ENCODE data around the gene DIMT1. TPM values are rescaled to one million over a fixed set of nuclear protein-coding genes. Genes with fewer than 3 reads are reported as not detected.

Gene DIMT1
- polyA plus RNA-seq (ENCODE audit: insufficient read length in 3 of 3): 10 to 100 TPM; 29.4 to 35.8 (median 32.8) TPM
- long read RNA-seq, donor 1, transcript DIMT1-201 (12 exons, 2,859 nt): major isoform, 12 of 12 reads
- long read RNA-seq, donor 1, partial matches to known transcripts: 0 of 12 reads
- long read RNA-seq, donor 1, other reads (novel, unspliced or antisense): 0 of 12 reads
- long read RNA-seq, donor 2, transcript DIMT1-201 (12 exons, 2,859 nt): major isoform, 23 of 23 reads
- long read RNA-seq, donor 2, partial matches to known transcripts: 0 of 23 reads
- long read RNA-seq, donor 2, other reads (novel, unspliced or antisense): 0 of 23 reads
- long read RNA-seq, donor 3, transcript DIMT1-201 (12 exons, 2,859 nt): major isoform, 7 of 8 reads
- long read RNA-seq, donor 3, partial matches to known transcripts: 0 of 8 reads
- long read RNA-seq, donor 3, other reads (novel, unspliced or antisense): 0 of 8 reads
- long read RNA-seq, donor 4, transcript DIMT1-201 (12 exons, 2,859 nt): major isoform, 11 of 11 reads
- long read RNA-seq, donor 4, partial matches to known transcripts: 0 of 11 reads
- long read RNA-seq, donor 4, other reads (novel, unspliced or antisense): 0 of 11 reads
- long read RNA-seq, donor 5, transcript DIMT1-201 (12 exons, 2,859 nt): major isoform, 8 of 9 reads
- long read RNA-seq, donor 5, partial matches to known transcripts: 0 of 9 reads
- long read RNA-seq, donor 5, other reads (novel, unspliced or antisense): 0 of 9 reads
- long read RNA-seq, donor 6, transcript DIMT1-201 (12 exons, 2,859 nt): major isoform, 7 of 8 reads
- long read RNA-seq, donor 6, partial matches to known transcripts: 0 of 8 reads
- long read RNA-seq, donor 6, other reads (novel, unspliced or antisense): 0 of 8 reads
- long read RNA-seq, donor 7, transcript DIMT1-201 (12 exons, 2,859 nt): major isoform, 12 of 17 reads
- long read RNA-seq, donor 7, partial matches to known transcripts: 0 of 17 reads
- long read RNA-seq, donor 7, other reads (novel, unspliced or antisense): 5 of 17 reads
- long read RNA-seq, donor 8, transcript DIMT1-201 (12 exons, 2,859 nt): major isoform, 7 of 7 reads
- long read RNA-seq, donor 8, partial matches to known transcripts: 0 of 7 reads
- long read RNA-seq, donor 8, other reads (novel, unspliced or antisense): 0 of 7 reads
- long read RNA-seq, donor 9, transcript DIMT1-201 (12 exons, 2,859 nt): major isoform, 17 of 17 reads
- long read RNA-seq, donor 9, partial matches to known transcripts: 0 of 17 reads
- long read RNA-seq, donor 9, other reads (novel, unspliced or antisense): 0 of 17 reads
- long read RNA-seq, donor 10, transcript DIMT1-201 (12 exons, 2,859 nt): major isoform, 5 of 5 reads
- long read RNA-seq, donor 10, partial matches to known transcripts: 0 of 5 reads
- long read RNA-seq, donor 10, other reads (novel, unspliced or antisense): 0 of 5 reads
- long read RNA-seq, donor 11, transcript DIMT1-201 (12 exons, 2,859 nt): major isoform, 10 of 29 reads
- long read RNA-seq, donor 11, partial matches to known transcripts: 19 of 29 reads
- long read RNA-seq, donor 11, other reads (novel, unspliced or antisense): 0 of 29 reads
- long read RNA-seq, donor 12, transcript DIMT1-201 (12 exons, 2,859 nt): major isoform, 13 of 17 reads
- long read RNA-seq, donor 12, partial matches to known transcripts: 0 of 17 reads
- long read RNA-seq, donor 12, other reads (novel, unspliced or antisense): 0 of 17 reads
- long read RNA-seq, donor 13, transcript DIMT1-201 (12 exons, 2,859 nt): major isoform, 5 of 23 reads
- long read RNA-seq, donor 13, partial matches to known transcripts: 18 of 23 reads
- long read RNA-seq, donor 13, other reads (novel, unspliced or antisense): 0 of 23 reads
- long read RNA-seq, donor 14, transcript DIMT1-201 (12 exons, 2,859 nt): major isoform, 19 of 19 reads
- long read RNA-seq, donor 14, partial matches to known transcripts: 0 of 19 reads
- long read RNA-seq, donor 14, other reads (novel, unspliced or antisense): 0 of 19 reads
- long read RNA-seq, donor 15, transcript DIMT1-201 (12 exons, 2,859 nt): major isoform, 18 of 18 reads
- long read RNA-seq, donor 15, partial matches to known transcripts: 0 of 18 reads
- long read RNA-seq, donor 15, other reads (novel, unspliced or antisense): 0 of 18 reads
- long read RNA-seq, donor 16, transcript DIMT1-201 (12 exons, 2,859 nt): major isoform, 21 of 22 reads
- long read RNA-seq, donor 16, partial matches to known transcripts: 0 of 22 reads
- long read RNA-seq, donor 16, other reads (novel, unspliced or antisense): 0 of 22 reads

- DNase-seq: peak; percentile 98
These were observed at the start of gene DIMT1 for GRCh38 chr5:62403411-62404250. Gene DIMT1 (minus strand): TSS chr5:62403905. CDS start chr5:62403772, 133 bp downstream.

GRCh38 chr5:62450259-62450658 is 46.6 kb upstream of the DIMT1 start:
- DNase-seq: no peak

GRCh38 chr5:62448528-62448927 is 44.8 kb upstream of the DIMT1 start:
- no peak for DNase-seq

GRCh38 chr5:62432621-62433064 is 28.9 kb upstream of the DIMT1 start:
- DNase-seq: no peak

- no peak for DNase-seq
These were observed 28.3 kb upstream of the DIMT1 start for GRCh38 chr5:62431735-62432620.

- no peak for DNase-seq
These were observed 21.1 kb upstream of the DIMT1 start for GRCh38 chr5:62424763-62425162.

GRCh38 chr5:62421414-62421813 is 17.7 kb upstream of the DIMT1 start:
- DNase-seq: no peak

GRCh38 chr5:62419609-62420008 is 15.9 kb upstream of the DIMT1 start:
- DNase-seq: no peak

GRCh38 chr5:62418462-62419076 is 14.9 kb upstream of the DIMT1 start:
- DNase-seq: no peak

GRCh38 chr5:62413711-62414110 is 10.0 kb upstream of the DIMT1 start:
- DNase-seq: no peak

GRCh38 chr5:62412549-62413329 is 9.0 kb upstream of the DIMT1 start, which contains the start of gene IPO11:
Gene IPO11 (plus strand): TSS chr5:62412763. CDS start chr5:62437280, 24,517 bp downstream.
- DNase-seq: peak; percentile 99

GRCh38 chr5:62395210-62395950 is 8.3 kb downstream of the DIMT1 start:
- DNase-seq: no peak

GRCh38 chr5:62386824-62387223 is 16.9 kb downstream of the DIMT1 start:
- DNase-seq: no peak

GRCh38 chr5:62385816-62386400 is 17.8 kb downstream of the DIMT1 start:
- DNase-seq: no peak

- DNase-seq: peak; percentile 15
These were observed 18.6 kb downstream of the DIMT1 start for GRCh38 chr5:62385131-62385530.
